ENCODE data around the gene PCGF2.

PCGF2 gene

GRCh38 chr17:38768417-38768816 is 20.3 kb upstream of the PCGF2 start:
- TF ChIP-seq, protein P1, sequence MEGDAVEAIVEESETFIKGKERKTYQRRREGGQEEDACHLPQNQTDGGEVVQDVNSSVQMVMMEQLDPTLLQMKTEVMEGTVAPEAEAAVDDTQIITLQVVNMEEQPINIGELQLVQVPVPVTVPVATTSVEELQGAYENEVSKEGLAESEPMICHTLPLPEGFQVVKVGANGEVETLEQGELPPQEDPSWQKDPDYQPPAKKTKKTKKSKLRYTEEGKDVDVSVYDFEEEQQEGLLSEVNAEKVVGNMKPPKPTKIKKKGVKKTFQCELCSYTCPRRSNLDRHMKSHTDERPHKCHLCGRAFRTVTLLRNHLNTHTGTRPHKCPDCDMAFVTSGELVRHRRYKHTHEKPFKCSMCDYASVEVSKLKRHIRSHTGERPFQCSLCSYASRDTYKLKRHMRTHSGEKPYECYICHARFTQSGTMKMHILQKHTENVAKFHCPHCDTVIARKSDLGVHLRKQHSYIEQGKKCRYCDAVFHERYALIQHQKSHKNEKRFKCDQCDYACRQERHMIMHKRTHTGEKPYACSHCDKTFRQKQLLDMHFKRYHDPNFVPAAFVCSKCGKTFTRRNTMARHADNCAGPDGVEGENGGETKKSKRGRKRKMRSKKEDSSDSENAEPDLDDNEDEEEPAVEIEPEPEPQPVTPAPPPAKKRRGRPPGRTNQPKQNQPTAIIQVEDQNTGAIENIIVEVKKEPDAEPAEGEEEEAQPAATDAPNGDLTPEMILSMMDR (conservative IDR thresholded peaks at IDR 0.05; ENCODE audit: low read depth, low read length): no peak
- DNase-seq (ENCODE audit: low read depth): no peak
- no peak overlapping the region for H3K4me3 ChIP-seq (ENCODE audit: low read length)

DNA sequence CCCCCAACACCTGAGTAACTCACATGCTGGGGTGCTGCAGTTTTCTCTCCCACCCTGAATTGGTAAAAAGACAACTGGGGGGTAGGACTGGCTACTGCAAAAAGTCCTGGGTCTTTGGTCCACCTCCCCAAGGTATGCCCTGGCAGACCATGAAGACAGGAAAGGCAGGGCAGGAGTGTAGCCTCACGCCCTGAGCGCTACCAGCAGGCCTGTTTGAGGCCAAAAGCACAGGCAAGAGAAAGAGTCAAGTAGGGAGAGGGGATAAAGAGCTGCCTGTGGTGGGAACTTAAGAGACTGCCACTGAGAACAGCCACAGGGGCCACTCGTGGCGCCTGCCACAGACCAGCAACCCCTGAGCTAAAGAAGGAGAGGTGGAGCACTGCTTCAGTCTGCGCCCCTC is 18.2 kb upstream of the PCGF2 start:
- no peak overlapping the region for H3K4me3 ChIP-seq (ENCODE audit: low read length)
- no peak for DNase-seq (ENCODE audit: low read depth)
- TF ChIP-seq, protein P1 (conservative IDR thresholded peaks at IDR 0.05; ENCODE audit: low read depth, low read length): no peak

DNA sequence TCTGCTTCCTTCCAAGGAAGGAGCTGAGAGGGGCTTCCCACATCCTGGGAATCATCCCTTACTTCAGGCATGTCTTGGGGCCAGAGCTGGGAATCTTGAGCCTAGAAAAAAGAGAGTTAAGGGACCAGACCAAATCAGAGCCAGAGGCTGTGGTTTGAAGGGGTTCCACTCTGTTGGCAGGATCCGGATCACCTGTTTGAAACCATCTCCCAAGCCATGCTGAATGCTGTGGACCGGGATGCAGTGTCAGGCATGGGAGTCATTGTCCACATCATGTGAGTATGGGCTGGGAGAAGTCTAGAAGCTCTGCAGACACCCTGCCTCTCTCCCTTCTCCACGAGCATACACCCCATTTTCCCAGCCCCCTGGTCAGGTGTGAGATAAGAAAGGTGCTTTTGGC is 14.1 kb upstream of the PCGF2 start:
- no peak overlapping the region for H3K4me3 ChIP-seq (ENCODE audit: low read length)
- no peak for DNase-seq (ENCODE audit: low read depth)
- TF ChIP-seq, protein P1 (conservative IDR thresholded peaks at IDR 0.05; ENCODE audit: low read depth, low read length): no peak

- no peak for DNase-seq (ENCODE audit: low read depth)
- no peak overlapping the region for H3K4me3 ChIP-seq (ENCODE audit: low read length)
- TF ChIP-seq, protein P1 (conservative IDR thresholded peaks at IDR 0.05; ENCODE audit: low read depth, low read length): peak; percentile 54
Measured at GRCh38 chr17:38761612-38762011, 13.5 kb upstream of the PCGF2 start.

- TF ChIP-seq, protein P1 (conservative IDR thresholded peaks at IDR 0.05; ENCODE audit: low read depth, low read length): no peak
- H3K4me3 ChIP-seq (ENCODE audit: low read length): peak overlapping the region; percentile 84
- DNase-seq (ENCODE audit: low read depth): no peak
Measured at GRCh38 chr17:38753071-38753506, 5.0 kb upstream of the PCGF2 start.

- peak; percentile 99 for DNase-seq (ENCODE audit: low read depth)
- H3K4me3 ChIP-seq (ENCODE audit: low read length): peak within 1 kb of the TSS; percentile 84
- TF ChIP-seq, protein P1 (conservative IDR thresholded peaks at IDR 0.05; ENCODE audit: low read depth, low read length): no peak
Measured at GRCh38 chr17:38752308-38753070, 4.4 kb upstream of the PCGF2 start, which contains the start of gene PSMB3. PSMB3 (plus strand) TSS chr17:38752741; CDS start chr17:38752827, 86 bp downstream.

GRCh38 chr17:38751808-38752307 is 3.7 kb upstream of the PCGF2 start:
- no peak for DNase-seq (ENCODE audit: low read depth)
- TF ChIP-seq, protein P1 (conservative IDR thresholded peaks at IDR 0.05; ENCODE audit: low read depth, low read length): no peak
- H3K4me3 ChIP-seq (ENCODE audit: low read length): peak overlapping the region; percentile 84
